SIG-M5 treated with dmso at 0.1 percent for 504 hours (cell line): Measurements from ENCODE around the gene COTL1.

Experiments used
- DNase-seq: peaks from one replicate; lab custom pipeline; 2025; ENCODE audit not compliant: unreplicated experiment; lab: John Stamatoyannopoulos, UW

The COTL1 gene

GRCh38 chr16:84597931-84598351 is 19.9 kb downstream of the COTL1 start:
- no peak for DNase-seq

DNA sequence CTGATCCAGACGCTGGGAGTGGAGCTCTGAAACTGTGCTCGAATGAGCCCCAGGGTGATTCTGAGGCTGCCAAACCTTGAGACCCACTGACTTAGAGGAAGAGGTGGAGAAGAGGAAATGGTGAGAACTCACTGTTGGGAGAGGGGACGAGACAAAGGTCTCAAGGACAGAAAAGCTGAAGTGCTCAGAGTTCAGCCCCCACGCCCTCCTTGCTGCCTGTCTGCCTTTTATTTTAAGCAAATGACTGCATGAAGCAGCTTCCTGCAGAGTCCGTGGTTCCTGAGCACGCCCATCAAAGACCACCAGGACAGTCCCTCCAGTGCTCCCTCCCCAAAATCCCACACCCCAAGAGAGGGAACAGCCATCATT is 20.4 kb downstream of the COTL1 start:
- DNase-seq = peak; percentile 60

DNA sequence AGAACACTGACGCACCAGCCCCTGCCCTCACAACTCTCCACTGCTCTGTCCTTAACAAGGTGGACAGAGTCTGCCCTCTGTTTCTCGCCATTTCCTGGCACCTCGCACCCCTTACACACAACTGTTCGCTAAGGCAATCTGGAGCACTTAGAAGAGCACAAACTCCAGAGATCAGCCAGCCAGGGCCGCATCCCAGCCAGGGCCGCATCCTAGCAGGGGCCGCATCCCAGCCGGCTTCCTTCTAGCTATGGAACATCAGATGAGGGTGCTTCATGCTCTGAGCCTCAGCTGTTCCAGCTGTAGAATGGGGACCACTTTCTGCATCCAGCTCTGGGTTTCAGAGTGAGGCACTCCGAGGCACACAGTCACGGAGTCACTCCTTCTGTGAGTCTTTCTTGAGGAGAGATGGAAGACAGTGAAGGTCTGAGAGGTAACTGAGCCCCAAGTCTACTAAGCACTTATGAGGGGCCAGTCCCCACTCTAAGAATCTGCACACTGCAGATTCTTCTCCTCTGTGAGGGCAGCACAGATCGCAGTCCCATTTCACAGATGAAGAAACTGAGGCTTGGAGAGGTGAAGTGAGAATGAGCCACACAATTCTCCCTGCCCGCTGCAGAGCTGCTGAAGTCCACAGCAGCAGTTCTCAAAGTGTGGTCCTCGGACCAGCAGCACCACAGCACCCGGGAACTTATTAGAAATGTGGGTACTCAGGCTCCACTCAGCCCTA is 20.9 kb downstream of the COTL1 start:
- DNase-seq = no peak

DNA sequence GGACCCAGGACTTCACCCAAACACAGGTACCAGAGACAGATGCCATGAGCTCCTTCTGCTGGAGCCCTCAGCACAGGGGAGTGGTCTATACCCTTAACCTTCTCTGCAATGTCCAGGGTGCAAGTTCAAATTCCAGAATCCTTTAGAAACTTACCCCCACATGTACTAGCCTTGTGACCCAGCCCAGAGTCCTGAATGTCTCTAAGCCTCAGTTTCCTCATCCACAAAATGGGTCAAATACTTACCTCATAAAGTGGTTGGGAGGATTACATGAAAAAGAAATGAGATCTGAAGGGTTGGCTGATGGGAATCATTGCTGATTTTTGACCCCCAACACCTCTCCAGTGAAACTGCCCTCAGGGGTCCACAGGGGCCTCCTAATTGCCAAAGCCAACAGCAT is 21.7 kb downstream of the COTL1 start:
- DNase-seq = no peak

DNA sequence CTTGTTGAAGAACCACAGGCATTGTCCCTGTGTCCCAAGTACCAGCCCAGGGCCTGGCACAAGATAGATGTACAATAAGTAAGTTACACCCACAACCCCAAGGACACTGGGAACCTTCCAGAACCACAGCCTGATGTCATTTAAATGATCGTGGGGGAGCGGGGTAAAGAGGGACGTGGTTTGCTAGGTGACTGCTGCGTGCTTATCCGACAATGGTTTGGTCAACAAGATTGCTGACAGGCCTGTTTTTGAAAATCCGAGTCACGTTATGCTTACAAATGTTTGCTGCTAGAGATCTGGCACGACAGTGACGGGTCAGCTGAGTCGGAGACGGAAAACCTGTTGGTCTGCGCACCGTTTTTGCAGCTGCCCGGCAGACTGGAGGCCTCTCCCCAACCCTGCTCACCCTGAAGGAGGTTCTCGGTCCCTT is 22.8 kb downstream of the COTL1 start:
- DNase-seq = no peak

- no peak for DNase-seq
Measured at GRCh38 chr16:84594725-84595038, 23.2 kb downstream of the COTL1 start.

- DNase-seq = no peak
Measured at GRCh38 chr16:84593825-84594724, 23.8 kb downstream of the COTL1 start.

- DNase-seq = no peak
Measured at GRCh38 chr16:84592718-84593117, 25.2 kb downstream of the COTL1 start.

DNA sequence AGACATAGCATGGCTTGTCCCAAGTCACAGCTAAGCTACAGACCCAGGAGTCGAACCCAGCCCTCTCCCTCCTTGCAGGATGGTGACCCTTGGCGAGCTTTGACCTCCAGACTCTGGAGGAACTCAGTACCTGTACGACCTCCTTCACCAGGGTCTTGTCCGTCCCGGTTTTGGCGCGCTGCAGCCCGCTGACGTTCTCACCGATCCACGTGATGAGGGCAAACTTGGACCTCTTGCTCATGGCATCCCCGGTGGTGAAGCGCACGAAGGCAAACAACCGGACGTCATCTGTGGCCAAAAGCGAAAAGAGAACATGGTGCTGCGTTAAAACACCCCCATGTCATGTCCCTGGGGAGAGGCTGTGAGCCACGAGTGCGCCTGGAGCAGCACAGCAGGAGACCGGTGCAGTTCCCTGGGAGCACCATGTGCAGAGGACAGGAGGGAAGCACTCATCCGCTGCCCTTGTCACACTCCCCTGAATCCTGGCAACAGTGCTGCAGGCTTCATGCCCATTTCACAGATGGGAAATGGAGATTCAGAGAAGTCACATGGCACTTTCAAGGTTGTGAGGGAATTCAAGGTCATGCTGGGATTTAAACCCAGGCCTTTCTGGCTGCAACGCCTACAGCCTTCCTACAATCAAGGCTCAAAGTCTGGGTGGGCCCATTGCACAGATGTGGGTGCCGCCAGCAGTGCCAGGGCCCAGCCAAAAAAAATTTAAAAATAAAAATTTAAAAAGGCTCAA is 27.7 kb downstream of the COTL1 start:
- DNase-seq = no peak

DNA sequence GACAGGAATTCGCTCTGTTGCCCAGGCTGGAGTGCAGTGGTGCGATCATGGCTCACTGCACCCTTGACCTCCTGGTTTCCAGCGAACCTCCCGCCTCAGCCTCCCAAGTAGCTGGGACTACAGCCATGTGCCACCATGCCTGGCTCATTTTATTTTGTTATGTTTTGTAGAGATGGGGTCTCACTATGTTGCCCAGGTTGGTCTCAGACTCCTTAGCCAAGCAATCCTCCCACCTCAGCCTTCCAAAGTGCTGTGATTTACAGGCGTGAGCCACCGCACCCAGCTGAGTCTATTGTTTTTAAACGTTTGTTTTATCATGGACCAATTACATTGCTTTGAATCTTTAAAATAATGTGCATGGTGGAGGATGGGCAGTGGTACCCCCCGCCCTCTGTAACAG is 28.9 kb downstream of the COTL1 start:
- no peak for DNase-seq

DNA sequence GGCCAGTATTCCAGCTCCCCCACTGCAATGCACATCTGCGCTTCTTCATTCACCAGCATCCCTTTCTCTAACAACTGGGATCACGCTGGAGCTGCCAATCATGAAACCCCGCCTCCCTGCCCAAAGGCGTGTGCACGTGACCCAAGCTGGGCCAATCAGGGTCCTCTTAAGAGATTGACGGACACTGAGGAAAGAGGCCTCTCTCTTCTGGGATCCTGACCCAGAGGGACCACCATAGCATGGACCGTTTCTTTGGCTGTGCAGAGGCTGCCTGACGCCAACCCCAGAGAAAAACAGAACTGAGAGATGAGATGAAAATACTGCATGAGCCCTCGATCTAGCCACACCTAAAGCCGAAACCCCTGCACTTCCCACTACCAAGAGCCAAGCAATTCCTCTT is 32.0 kb downstream of the COTL1 start:
- no peak for DNase-seq

- DNase-seq = no peak
Measured at GRCh38 chr16:84585467-84585866, 32.4 kb downstream of the COTL1 start.

- no peak for DNase-seq
Measured at GRCh38 chr16:84584678-84585077, 33.2 kb downstream of the COTL1 start.

DNA sequence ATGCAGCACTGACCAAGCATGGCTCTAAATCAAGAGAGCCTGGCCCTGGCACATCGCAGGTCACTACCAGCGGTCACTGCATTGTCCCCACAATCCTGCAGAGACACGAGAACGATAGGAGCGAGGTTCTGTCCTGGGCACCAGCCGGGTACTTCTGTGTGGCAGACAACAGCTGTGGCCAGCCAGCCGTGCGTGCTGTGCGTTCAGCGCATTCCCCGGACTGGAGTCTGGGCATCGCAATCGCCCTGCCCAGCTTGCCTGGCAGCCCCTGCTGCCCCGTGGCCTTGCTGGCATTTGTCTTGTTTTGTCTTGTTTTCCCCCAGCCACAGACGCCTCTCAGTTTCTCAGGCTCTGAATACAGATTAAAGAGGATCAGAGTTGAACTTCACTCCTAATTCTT is 33.9 kb downstream of the COTL1 start:
- no peak for DNase-seq

DNA sequence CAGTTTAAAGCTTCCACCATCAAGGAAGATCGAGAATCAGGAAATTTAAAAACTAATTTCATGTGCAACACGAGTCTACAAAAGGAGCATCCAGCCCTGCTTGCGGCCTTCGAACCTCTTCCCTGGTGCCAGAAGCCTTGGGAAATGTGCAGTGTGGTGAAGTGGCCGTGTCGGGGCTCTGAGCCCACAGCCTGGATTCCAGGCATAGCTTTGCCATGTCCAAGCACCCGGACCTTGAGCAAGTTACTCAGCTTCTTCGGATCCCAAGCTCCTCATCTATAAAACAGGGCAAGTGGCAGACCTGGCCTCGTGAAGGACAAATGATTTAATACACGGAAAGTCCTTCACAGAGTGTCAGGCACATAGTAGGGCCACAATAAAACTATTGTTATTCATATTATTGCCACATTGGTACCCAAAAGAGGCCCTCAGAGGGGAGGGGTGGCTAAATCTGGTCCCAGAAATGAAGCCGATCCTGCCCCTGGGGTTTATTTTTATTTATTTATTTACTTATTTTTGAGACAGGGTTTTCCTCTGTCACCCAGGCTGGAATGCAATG is 34.8 kb downstream of the COTL1 start:
- no peak for DNase-seq

DNA sequence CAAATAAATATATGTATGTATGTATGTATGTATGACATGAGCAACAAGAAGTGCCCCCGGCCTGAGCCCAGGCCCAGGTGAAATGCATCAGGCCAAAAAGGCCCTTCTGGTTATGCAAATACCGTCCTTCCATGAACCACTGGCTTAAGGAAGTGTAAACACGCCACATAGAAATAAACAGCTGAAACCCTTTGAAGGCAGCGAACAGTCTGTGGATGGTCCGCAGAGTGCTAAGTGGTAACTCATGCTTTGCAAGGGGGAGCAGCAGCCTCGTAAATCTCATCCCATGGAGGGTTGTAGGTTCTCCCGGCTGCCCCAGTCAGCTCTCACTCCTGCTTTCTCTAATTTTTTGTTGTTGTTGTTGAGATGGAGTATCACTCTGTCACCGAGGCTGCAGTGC is 36.7 kb downstream of the COTL1 start:
- no peak for DNase-seq

GRCh38 chr16:84579936-84580335 is 37.9 kb downstream of the COTL1 start:
- no peak for DNase-seq

DNA sequence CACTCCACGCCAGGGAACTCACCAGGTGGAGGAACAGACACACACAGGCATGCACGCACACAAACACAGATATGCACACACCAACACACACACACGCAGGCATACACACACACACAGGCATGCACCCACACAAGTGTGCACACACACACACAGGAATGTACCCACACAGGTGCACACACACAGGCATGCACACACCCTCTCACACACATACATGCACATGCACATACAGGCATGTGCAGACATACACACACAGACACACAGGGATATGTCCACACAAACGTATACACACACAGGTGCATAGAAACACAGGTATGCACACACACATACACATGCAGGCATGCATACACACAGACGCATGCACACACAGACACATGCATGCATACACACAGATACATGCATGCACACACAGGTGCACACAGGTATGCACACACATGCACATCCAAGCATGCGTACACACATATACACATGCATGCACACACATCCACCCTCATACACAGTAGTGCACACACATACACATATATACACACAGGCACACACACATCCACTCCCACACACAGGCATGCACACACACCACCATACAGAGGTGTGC is 39.2 kb downstream of the COTL1 start:
- DNase-seq = no peak

DNA sequence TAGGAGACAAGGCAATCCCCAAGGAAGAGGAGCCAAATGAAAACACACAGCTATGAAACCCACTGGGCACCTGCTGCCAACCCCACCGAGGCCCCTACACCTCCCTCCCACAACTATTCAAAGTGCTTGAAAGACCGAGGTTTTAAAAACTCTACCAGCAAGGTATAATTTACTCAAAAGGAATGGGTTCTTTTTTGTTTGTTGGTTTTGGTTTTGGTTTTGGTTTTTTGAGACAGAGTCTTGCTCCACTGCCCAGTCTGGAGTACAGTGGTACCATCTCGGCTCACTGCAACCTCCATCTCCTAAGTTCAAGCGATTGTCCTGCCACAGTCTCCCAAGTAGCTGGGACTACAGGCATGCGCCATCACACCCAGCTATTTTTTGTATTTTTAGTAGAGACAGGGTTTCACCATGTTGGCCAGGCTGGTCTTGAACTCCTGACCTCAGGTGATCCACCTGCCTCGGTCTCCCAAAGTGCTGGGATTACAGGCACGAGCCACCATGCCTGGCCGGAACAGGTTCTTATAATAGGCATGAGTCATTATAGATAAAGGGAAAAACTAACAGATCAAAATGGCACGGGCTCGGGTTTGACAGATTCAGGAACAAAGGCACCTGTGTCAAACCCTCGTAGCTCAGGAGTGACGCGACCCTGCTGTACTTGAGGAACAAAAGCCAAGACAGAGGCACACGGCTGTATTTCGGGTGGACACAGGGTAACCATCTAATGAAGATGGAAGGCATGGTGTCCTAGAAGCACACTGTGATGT is 40.7 kb downstream of the COTL1 start:
- DNase-seq = no peak

DNA sequence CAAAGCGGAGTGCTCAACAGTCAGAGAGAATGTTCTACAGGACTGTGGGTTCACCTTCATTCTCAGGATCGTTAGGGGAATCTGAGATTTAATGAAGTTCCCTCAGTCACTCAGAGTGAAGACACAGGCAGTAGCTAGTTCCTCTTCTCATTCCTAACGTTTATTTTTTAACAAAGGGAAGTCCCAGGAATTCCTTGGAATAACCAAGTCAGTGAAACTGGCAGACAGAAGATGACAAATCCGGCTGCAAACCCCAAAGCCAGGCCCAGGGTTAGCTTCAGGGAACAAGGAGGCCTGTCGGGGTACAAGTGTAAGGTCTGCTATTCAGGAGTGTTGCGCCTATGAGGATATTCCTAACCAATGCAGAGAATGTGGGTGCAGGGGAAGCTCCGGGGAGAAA is 42.0 kb downstream of the COTL1 start:
- DNase-seq = no peak
